Cardiac muscle cell (in vitro differentiated cells and primary cell): ENCODE measurements around the gene RAI1. TPM values are rescaled to one million over a fixed set of nuclear protein-coding genes. Genes with fewer than 3 reads are reported as not detected.
"Not testable (repeated sequence)": the region's sequence is repeated elsewhere in the genome, so short reads cannot be mapped to it uniquely, and the experiment has no call there.

Source experiments
- DNase-seq, 2 donors: peaks; one replicate each; pipeline versions ENCODE4 v3.0.0 to v3.0.0-alpha.2; 2010 to 2017; ENCODE audit warnings: low read depth in 1 of 2, low spot score in 1 of 2
- H3K27ac ChIP-seq: fragments of 200-600 bp; sonication (generic); 2 replicates; pipeline ENCODE4 v1.5.1; 2016
- H3K27me3 ChIP-seq: fragments of 200-600 bp; sonication (generic); 2 replicates; pipeline ENCODE4 v1.6.0; 2016; ENCODE audit warnings: control low read depth
- H3K36me3 ChIP-seq: fragments of 200-600 bp; sonication (generic); 2 replicates; pipeline ENCODE4 v1.5.1; 2016; ENCODE audit warnings: control low read depth
- H3K4me1 ChIP-seq: fragments of 200-600 bp; sonication (generic); 2 replicates; pipeline ENCODE4 v1.8.1; 2017; ENCODE audit warnings: low read depth, mild to moderate bottlenecking, mixed run types
- H3K4me3 ChIP-seq: fragments of 200-600 bp; sonication (generic); 2 replicates; pipeline ENCODE4 v1.5.1; 2016; ENCODE audit warnings: mild to moderate bottlenecking
- H3K9me3 ChIP-seq: fragments of 200-600 bp; sonication (generic); 2 replicates; pipeline ENCODE4 v1.5.1; 2017; ENCODE audit warnings: low read depth, mild to moderate bottlenecking, control low read depth
- polyA plus RNA-seq: library from polyadenylated mRNA; unstranded; fragments of >200 nt; fragmentation: Nextera tagmentation; extraction: Ambion mirVana; gene quantifications from 2 replicates; pipeline ENCODE4 v1.2.1, GENCODE V29; 2016
- total RNA-seq: library from RNA; depleted of rRNA; stranded (reverse); fragments of >200 nt; gene quantifications from 2 replicates; pipeline ENCODE4 v1.2.3, GENCODE V29; 2016
- TF ChIP-seq, protein P1 (sequence below): IDR thresholded peaks from 2 replicates; pipeline ENCODE4 v1.5.1; 2012; ENCODE audit warnings: low read depth, mild to moderate bottlenecking, low read length

Gene RAI1
- total and polyA plus RNA-seq, 2 experiments from 2014 or later, result 20.2 to 46.2 TPM

DNA sequence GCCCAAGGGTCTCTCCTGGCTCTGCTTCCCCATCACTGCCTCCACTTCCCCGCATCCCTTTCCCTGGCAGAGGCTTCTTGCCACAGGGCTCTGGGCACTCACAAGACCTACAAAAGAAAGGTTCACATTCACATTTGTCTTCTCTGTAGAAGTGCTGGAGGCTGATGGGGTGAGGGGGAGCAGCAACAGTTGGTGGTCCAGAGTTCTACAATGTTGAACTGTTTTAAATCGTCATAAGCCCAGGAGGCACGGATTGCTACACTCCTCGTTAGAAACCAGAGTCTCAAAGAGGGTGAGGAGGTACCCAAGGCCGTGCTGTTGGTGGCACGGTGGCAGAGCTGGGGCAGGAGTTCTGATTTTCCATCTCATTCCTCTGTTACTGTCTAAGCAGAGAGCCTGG, 5.8 kb upstream of the RAI1 start:
- Histone ChIP-seq H3K4me1 (peaks cover 8% of the 10 kb centered on the region), H3K36me3 (no peaks in the 10 kb centered on the region), H3K27ac (no peak overlapping the region), H3K4me3 (no peak overlapping the region), H3K27me3 (peaks cover 30% of the 10 kb centered on the region), H3K9me3 (no peaks in the 10 kb centered on the region)
- DNase-seq, result no peak
- TF ChIP-seq, protein P1, sequence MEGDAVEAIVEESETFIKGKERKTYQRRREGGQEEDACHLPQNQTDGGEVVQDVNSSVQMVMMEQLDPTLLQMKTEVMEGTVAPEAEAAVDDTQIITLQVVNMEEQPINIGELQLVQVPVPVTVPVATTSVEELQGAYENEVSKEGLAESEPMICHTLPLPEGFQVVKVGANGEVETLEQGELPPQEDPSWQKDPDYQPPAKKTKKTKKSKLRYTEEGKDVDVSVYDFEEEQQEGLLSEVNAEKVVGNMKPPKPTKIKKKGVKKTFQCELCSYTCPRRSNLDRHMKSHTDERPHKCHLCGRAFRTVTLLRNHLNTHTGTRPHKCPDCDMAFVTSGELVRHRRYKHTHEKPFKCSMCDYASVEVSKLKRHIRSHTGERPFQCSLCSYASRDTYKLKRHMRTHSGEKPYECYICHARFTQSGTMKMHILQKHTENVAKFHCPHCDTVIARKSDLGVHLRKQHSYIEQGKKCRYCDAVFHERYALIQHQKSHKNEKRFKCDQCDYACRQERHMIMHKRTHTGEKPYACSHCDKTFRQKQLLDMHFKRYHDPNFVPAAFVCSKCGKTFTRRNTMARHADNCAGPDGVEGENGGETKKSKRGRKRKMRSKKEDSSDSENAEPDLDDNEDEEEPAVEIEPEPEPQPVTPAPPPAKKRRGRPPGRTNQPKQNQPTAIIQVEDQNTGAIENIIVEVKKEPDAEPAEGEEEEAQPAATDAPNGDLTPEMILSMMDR, result no peak

DNA sequence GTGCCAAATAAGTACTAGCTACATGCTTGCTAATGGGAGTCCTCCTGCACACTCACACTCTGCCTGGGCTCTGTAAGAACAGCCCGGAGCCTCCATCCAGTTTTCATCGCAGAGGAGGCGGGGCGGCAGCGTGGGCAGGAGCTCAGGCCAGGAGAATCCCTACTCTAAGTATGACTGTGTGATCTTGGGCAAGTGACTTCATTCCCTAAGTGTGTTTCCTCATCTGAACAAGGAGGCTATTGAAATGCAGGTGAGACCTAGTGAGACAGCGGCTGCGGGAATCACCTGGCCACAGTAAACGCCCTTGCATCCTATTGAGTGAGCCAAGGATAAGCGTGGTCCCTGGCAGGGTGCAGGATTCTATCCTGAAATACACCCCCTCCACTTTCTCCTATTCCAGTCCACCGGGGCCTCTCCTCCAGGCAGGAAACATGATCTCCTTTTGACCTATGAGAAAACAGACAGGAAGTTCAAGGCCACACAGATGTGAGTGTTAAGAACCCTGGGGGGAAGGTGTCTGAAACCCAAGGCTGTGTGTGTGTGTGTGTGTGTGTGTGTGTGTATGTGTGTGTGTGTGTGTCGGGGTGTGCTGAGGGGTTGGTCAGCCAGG, 5.2 kb upstream of the RAI1 start:
- Histone ChIP-seq H3K27ac (no peak overlapping the region), H3K36me3 (no peaks in the 10 kb centered on the region), H3K27me3 (peaks cover 30% of the 10 kb centered on the region), H3K4me1 (peaks cover 8% of the 10 kb centered on the region), H3K9me3 (no peaks in the 10 kb centered on the region), H3K4me3 (no peak overlapping the region)
- TF ChIP-seq, protein P1, result no peak
- DNase-seq, result no peak

DNA sequence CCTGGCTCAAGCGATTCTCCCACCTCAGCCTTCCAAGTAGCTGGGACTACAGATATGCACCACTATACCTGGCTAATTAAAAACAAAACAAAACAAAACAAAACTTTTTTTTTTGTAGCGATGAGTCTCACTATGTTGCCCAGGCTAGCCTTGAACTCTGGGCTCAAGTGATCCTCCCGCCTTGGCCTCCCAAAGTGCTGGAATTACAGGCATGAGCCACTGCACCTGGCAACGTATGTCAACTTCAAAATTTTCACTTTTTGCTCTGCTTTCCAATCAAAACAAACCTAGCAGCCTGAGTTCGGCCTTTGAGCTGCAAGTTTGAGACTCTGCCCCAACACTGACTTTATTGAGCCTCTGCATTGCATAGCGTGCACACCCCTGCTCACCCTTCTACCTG, 4.5 kb upstream of the RAI1 start:
- H3K9me3 ChIP-seq, result no peaks in the 10 kb centered on the region
- H3K4me1 ChIP-seq, result peaks cover 8% of the 10 kb centered on the region
- no peak for DNase-seq
- H3K36me3 ChIP-seq, result no peaks in the 10 kb centered on the region
- peaks cover 30% of the 10 kb centered on the region for H3K27me3 ChIP-seq
- TF ChIP-seq, protein P1, result no peak
- H3K27ac ChIP-seq, result no peak overlapping the region
- H3K4me3 ChIP-seq, result no peak overlapping the region

DNA sequence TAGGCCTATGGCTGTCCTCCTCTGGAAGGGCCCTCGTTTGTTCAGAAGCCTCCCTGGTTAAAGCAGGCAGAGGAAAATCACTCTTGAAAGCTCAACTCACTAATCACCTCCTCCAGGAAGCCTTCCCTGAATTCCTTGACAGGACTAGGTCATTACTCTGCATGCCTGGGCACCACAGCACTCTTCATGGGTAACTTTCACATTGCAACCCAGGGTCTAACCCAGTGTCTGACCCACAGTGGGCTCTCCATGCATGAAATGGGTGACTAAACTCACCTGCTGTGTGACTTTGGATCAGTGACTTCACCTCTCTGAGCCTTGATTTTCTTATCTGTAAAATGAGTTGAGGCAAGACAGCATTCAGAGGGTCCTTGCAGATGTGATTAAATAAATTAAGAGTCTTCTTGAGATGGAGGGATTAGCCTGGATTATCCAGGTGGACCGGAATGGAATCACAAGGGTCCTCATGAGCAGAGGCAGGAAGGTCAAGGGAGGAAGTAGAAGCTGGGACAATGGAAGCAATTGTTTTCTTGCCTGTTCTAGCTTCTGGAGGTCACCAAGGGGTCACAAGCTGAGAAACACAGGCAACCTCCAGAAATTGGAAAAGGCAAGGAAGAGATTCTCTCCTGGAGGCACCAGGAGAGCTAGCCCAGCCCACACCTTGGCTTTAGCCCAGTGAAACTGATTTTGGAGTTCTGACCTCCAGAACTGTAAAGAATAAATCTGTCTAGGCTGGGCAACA, 3.8 kb upstream of the RAI1 start:
- Histone ChIP-seq H3K27me3 (peaks cover 30% of the 10 kb centered on the region), H3K4me3 (no peak overlapping the region), H3K4me1 (peaks cover under 1% of the 10 kb centered on the region), H3K36me3 (no peaks in the 10 kb centered on the region), H3K9me3 (no peaks in the 10 kb centered on the region), H3K27ac (no peak overlapping the region)
- TF ChIP-seq, protein P1, result no peak
- DNase-seq, result no peak

DNA sequence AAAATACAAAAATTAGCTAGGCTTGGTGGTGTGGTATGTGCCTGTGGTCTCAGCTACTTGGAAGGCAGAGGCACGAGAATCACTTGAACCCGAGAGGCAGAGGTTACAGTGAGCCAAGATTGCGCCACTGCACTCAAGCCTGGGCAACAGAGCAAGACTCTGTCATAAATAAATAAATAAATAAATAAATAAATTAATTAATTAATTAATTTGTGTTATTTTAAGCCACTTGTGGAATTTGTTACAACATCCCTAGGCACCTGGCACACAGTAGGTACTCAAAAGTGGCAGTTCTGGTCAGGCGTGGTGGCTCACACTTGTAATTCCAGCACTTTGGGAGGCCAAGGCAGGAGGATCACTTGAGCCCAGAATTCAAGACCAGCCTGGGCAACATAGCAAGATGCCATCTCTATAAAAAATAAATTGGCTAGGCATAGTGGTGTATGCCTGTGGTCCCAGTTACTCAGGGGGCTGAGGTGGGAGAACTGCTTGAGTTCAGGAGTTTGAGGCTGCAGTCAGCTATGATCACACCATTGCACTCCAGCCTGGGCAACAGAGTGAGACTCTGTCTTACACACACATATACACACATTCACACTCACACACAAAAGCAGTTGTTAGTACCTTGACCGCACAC, 3.1 kb upstream of the RAI1 start:
- not testable (repeated sequence) for DNase-seq, H3K4me3 ChIP-seq, H3K9me3 ChIP-seq, H3K4me1 ChIP-seq, H3K27ac ChIP-seq, H3K36me3 ChIP-seq
- H3K27me3 ChIP-seq, result peaks cover 30% of the 10 kb centered on the region

DNA sequence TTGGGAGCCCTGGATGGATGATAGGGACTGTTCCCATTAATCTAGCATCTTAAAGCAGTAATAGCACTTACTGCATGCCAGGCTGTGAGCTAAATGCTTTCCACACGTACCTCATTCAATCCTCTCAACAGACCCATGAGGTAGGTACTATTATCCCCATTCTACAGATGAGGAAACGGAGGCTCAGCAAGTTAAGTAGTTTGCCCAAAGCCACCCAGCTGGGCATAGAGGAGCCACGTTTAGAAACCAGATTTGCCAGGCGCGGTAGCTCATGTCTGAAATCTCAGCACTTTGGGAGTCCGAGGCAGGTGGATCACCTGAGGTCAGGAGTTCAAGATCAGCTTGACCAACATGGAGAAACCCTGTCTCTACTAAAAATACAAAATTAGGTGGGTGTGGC, 2.0 kb upstream of the RAI1 start:
- no peaks in the 10 kb centered on the region for H3K9me3 ChIP-seq
- TF ChIP-seq, protein P1, result no peak
- H3K36me3 ChIP-seq, result no peaks in the 10 kb centered on the region
- no peak overlapping the region for H3K27ac ChIP-seq
- H3K27me3 ChIP-seq, result peaks cover 30% of the 10 kb centered on the region
- H3K4me3 ChIP-seq, result no peak overlapping the region
- H3K4me1 ChIP-seq, result peaks cover 4% of the 10 kb centered on the region
- DNase-seq, result no peak
